Hepatocyte (in vitro differentiated cells): ENCODE data around the gene HRC.

Experiments
- CTCF ChIP-seq: fragments of 200-600 bp; sonication (generic); IDR thresholded peaks from 2 replicates; pipeline ENCODE4 v1.5.1; 2016; ENCODE audit warnings: antibody characterized with exemption, mild to moderate bottlenecking; ENCODE audit not compliant: poor library complexity
- EZH2phosphoT487 ChIP-seq: fragments of 200-600 bp; sonication (generic); IDR thresholded peaks from one replicate; pipeline ENCODE4 v1.6.1; 2018; ENCODE audit warnings: antibody characterized with exemption, mild to moderate bottlenecking, low read depth, moderate library complexity; ENCODE audit not compliant: unreplicated experiment, severe bottlenecking

- TF ChIP-seq CTCF: no peak
- no peak for TF ChIP-seq EZH2phosphoT487
Measured at GRCh38 chr19:49110567-49110966, 44.6 kb downstream of the HRC start.
